GM06990 (cell line): ENCODE measurements around the gene CHST9.

Source experiments
- DNase-seq: peaks from one replicate; pipeline ENCODE4 v3.0.0-alpha.2; 2011; ENCODE audit not compliant: insufficient read length; ENCODE audit errors: extremely low read depth
- H3K27me3 ChIP-seq: replicated peaks from 2 replicates; pipeline ENCODE4 v1.6.0; 2011; ENCODE audit warnings: low read length; ENCODE audit not compliant: control insufficient read depth, insufficient read depth
- H3K36me3 ChIP-seq: 2 replicates; pipeline ENCODE4 v1.5.1; 2011; ENCODE audit warnings: low read length; ENCODE audit not compliant: control insufficient read depth, insufficient read depth
- H3K4me3 ChIP-seq: replicated peaks from 2 replicates; pipeline ENCODE4 v1.5.1; 2011; ENCODE audit warnings: low read depth, mild to moderate bottlenecking, control low read depth, low read length
- TF ChIP-seq, protein P1 (sequence below): IDR thresholded peaks from 2 replicates; pipeline ENCODE4 v1.5.1; 2011; ENCODE audit warnings: low read length, control low read depth, mild to moderate bottlenecking, inconsistent platforms; ENCODE audit not compliant: insufficient read depth, poor library complexity, severe bottlenecking

The CHST9 gene

DNA sequence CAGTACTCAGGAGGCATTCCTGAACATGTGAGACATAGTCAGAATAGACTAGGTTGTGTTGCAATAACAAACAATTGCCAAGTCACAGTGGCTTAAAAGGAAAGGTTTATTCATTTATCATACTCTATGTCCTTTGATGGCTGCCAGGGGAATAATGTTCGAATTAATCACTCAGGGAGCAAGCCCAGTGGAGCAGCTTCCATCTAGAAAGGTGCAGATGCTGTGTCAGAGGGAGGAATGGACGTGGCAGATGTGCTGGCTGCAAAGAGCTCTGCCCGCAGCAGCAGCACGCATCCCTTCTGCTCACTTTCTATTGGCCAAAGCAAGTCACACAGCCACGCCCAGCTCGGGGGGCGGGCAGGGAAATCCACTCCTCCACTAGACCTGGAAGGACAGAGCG lies 213.7 kb downstream of the CHST9 start:
- DNase-seq, result no peak
- H3K4me3 ChIP-seq, result no peak overlapping the region
- H3K36me3 ChIP-seq, result no peaks in the 10 kb centered on the region
- TF ChIP-seq, protein P1, sequence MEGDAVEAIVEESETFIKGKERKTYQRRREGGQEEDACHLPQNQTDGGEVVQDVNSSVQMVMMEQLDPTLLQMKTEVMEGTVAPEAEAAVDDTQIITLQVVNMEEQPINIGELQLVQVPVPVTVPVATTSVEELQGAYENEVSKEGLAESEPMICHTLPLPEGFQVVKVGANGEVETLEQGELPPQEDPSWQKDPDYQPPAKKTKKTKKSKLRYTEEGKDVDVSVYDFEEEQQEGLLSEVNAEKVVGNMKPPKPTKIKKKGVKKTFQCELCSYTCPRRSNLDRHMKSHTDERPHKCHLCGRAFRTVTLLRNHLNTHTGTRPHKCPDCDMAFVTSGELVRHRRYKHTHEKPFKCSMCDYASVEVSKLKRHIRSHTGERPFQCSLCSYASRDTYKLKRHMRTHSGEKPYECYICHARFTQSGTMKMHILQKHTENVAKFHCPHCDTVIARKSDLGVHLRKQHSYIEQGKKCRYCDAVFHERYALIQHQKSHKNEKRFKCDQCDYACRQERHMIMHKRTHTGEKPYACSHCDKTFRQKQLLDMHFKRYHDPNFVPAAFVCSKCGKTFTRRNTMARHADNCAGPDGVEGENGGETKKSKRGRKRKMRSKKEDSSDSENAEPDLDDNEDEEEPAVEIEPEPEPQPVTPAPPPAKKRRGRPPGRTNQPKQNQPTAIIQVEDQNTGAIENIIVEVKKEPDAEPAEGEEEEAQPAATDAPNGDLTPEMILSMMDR, result no peak
- H3K27me3 ChIP-seq, result no peaks in the 10 kb centered on the region

DNA sequence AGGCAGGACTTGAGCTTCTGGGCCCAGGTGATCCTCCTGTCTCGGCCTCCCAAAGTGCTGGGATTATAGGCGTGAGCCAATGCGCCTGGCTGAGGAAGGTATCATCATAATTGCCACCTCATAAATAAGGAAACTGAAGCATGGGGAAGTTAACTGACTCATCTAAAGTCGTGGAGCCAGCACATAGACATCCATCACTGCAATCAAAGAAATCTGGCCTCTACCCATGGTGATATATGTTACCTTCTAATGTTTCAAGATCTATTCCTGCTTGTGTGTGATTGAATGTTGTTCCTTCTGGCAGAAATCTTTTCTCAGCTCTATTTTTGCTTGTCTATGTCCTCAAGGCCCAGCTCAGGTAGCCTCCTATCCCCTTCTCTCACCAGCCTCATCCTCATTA lies 214.5 kb downstream of the CHST9 start:
- no peaks in the 10 kb centered on the region for H3K27me3 ChIP-seq
- H3K36me3 ChIP-seq, result no peaks in the 10 kb centered on the region
- TF ChIP-seq, protein P1, result no peak
- H3K4me3 ChIP-seq, result no peak overlapping the region
- DNase-seq, result no peak

DNA sequence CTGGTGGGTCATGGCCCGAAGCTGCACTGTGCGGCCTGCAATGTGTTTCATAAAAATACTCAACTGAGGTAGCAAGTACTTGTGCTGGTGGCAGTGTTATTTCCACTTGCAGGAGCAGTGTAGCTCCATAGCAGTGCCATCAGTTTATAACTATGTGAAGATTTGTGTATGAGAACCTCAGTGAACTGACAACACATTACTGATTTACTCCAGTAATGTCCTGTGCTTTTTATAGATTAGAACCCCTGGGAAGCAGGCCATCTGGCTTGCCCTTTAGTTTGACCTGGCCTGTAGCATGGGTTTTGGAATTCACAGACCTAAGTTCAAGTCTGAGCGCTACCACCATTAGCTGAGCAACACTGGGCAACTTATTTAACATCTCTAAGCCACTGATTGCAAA lies 219.9 kb downstream of the CHST9 start:
- no peaks in the 10 kb centered on the region for H3K27me3 ChIP-seq
- TF ChIP-seq, protein P1, result no peak
- no peak overlapping the region for H3K4me3 ChIP-seq
- DNase-seq, result no peak
- H3K36me3 ChIP-seq, result no peaks in the 10 kb centered on the region

DNA sequence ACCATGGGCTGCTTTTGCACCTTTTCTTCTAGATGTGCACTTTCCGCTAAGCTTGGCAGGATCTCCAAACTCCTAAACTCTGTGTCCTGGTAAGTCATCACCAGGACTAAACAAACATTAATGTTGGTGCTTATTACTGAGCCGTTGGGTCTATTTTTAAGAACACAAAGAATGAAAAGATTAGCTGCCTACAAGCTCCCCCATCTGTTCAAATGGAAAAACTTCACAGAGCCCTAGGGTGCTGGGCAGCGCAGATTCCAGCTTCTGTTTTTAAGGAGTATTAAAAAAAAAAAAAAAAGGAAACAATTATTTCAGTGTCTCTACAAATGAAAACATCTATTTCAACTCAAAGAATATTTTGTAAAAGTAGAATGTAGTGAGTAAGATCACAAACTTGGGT lies 221.8 kb downstream of the CHST9 start:
- TF ChIP-seq, protein P1, result no peak
- DNase-seq, result no peak
- H3K4me3 ChIP-seq, result no peak overlapping the region

DNA sequence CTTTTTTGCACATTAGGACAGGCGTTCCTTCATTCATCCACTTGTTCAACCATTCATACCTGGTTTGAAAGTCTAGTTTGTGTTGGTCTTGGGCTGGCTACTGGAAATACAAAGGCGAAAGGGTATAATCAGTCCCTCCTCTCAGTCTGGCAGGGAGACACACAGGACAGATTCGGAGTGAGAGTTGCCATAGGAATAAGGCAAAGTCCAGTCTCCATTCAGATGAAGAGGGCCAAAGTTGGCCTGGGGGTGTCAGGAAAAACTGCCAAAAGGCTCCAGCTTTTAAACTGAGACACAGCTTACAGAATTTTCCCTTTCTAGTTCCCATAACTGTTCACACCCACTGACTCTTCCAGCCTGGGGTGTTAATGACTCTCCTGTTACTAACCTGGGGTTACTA lies 223.3 kb downstream of the CHST9 start:
- DNase-seq, result no peak
- H3K27me3 ChIP-seq, result no peaks in the 10 kb centered on the region
- H3K36me3 ChIP-seq, result no peaks in the 10 kb centered on the region
- TF ChIP-seq, protein P1, result no peak
- H3K4me3 ChIP-seq, result no peak overlapping the region

More for the DNA sequence above, 221.8 kb downstream of the CHST9 start:
- no peaks in the 10 kb centered on the region for H3K36me3 ChIP-seq
- H3K27me3 ChIP-seq, result no peaks in the 10 kb centered on the region

DNA sequence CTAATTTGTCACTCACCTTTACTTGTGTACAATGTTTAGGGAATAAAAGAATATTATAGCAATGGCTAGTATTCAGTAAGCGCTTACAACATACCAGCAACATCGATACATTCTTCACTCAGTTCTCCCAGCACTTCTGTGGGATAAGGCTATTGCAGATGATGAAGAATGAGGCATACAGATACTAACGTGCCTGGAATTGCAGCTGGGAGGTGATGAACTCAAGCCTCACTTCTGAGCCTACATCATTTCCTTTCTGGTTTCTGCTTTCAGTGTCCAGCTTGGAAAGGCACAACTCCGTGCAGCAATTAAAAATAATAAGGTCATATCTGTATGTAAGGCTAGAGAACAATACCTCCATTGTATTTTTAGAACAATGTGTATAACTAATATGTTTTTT lies 224.2 kb downstream of the CHST9 start:
- no peaks in the 10 kb centered on the region for H3K27me3 ChIP-seq
- no peak for DNase-seq
- H3K36me3 ChIP-seq, result no peaks in the 10 kb centered on the region
- TF ChIP-seq, protein P1, result no peak
- H3K4me3 ChIP-seq, result no peak overlapping the region
